Measurements from ENCODE around the gene YIPF5.

GRCh38 chr5:144209361-144209760 lies 38.9 kb upstream of the YIPF5 start:
- TF ChIP-seq ZNF8 (CRISPR knock-in tag; IDR thresholded peaks at IDR 0.05) (no peak), PATZ1 (CRISPR knock-in tag; IDR thresholded peaks at IDR 0.05; ENCODE audit: borderline replicate concordance) (no peak), CSDC2 (CRISPR knock-in tag; IDR thresholded peaks at IDR 0.05) (no peak), TOX (CRISPR knock-in tag; IDR thresholded peaks at IDR 0.05; ENCODE audit: borderline replicate concordance) (no peak), CREB5 (CRISPR knock-in tag; IDR thresholded peaks at IDR 0.05; ENCODE audit: low read depth) (no peak), ARNTL (CRISPR knock-in tag; IDR thresholded peaks at IDR 0.05; ENCODE audit: borderline replicate concordance, low read depth) (no peak), ZFP30 (CRISPR knock-in tag; IDR thresholded peaks at IDR 0.05) (no peak), RARB (CRISPR knock-in tag; IDR thresholded peaks at IDR 0.05) (no peak), POU6F1 (CRISPR knock-in tag; IDR thresholded peaks at IDR 0.05; ENCODE audit: borderline replicate concordance, low read depth) (no peak), ZFP3 (CRISPR knock-in tag; IDR thresholded peaks at IDR 0.05) (no peak)
